Measurements from ENCODE around the gene VPS8. TPM values are rescaled to one million over a fixed set of nuclear protein-coding genes. Genes with fewer than 3 reads are reported as not detected.

The VPS8 gene
- total RNA-seq, 1 experiment from 2014 or later, result 72.3 TPM

GRCh38 chr3:185040425-185040824 is 228.5 kb downstream of the VPS8 start:
- no peak for DNase-seq (ENCODE audit: low read depth, low spot score)
- in situ Hi-C loops (cut with HindIII; ENCODE audit: low pct_unique_long_range_greater_than_20kb, low sequenced_read_pairs), result no loop called here
- no peak for TF ChIP-seq TCF7L2 (IDR thresholded peaks at IDR 0.05; ENCODE audit: low read depth, low read length)
- no peak for TF ChIP-seq POLR2AphosphoS5 (IDR thresholded peaks at IDR 0.05; ENCODE audit: low read depth, low read length)
- TF ChIP-seq SIN3A (IDR thresholded peaks at IDR 0.05; ENCODE audit: borderline replicate concordance, insufficient read depth, low read depth, low read length), result no peak
- TF ChIP-seq CTCF (IDR thresholded peaks at IDR 0.05), result no peak
- TF ChIP-seq REST (IDR thresholded peaks at IDR 0.05; ENCODE audit: insufficient read depth in 1 of 2, low read depth in 2 of 2, low read length in 1 of 2), result no peak
- ATAC-seq, result no peak
- ChIA-PET CTCF (no interaction called here), POLR2A (no interaction called here)
- Histone ChIP-seq H3K4me1 (ENCODE audit: control insufficient read depth, insufficient read depth, low read length) (no peaks in the 10 kb centered on the region), H3K4me3 (ENCODE audit: low read depth in 2 of 2, low read length in 2 of 2) (no peak overlapping the region), H3K27me3 (ENCODE audit: control insufficient read depth, insufficient read depth, low read length) (no peaks in the 10 kb centered on the region), H3K36me3 (ENCODE audit: control insufficient read depth, insufficient read depth, low read length) (no peaks in the 10 kb centered on the region), H3K27ac (ENCODE audit: low read length) (no peak overlapping the region), H3K9me3 (ENCODE audit: control insufficient read depth, insufficient read depth, low read depth, low read length) (no peaks in the 10 kb centered on the region; the same call in 1 of the 2 replicates)
- no TSS peak for BruUV-seq (replicated peaks)
- intact Hi-C loops (cut with micrococcal nuclease; ENCODE audit: unreplicated experiment), result no loop called here

- CTCF ChIA-PET, result interaction anchor here (0.6 kb wide), 1 partner anchor 43 kb away, joined by 4 read pairs; no protein-coding TSS in a partner anchor
Observed at GRCh38 chr3:185041540-185041939, 229.6 kb downstream of the VPS8 start.

More at GRCh38 chr3:185041540-185041939, 229.6 kb downstream of the VPS8 start:
- POLR2A ChIA-PET, result no interaction called here
- no peak overlapping the region for H3K4me3 ChIP-seq (ENCODE audit: low read depth in 2 of 2, low read length in 2 of 2)
- no peaks in the 10 kb centered on the region; the same call in 1 of the 2 replicates for H3K9me3 ChIP-seq (ENCODE audit: control insufficient read depth, insufficient read depth, low read depth, low read length)
- TF ChIP-seq SIN3A (IDR thresholded peaks at IDR 0.05; ENCODE audit: borderline replicate concordance, insufficient read depth, low read depth, low read length) (no peak), TCF7L2 (IDR thresholded peaks at IDR 0.05; ENCODE audit: low read depth, low read length) (no peak), POLR2AphosphoS5 (IDR thresholded peaks at IDR 0.05; ENCODE audit: low read depth, low read length) (no peak), REST (IDR thresholded peaks at IDR 0.05; ENCODE audit: insufficient read depth in 1 of 2, low read depth in 2 of 2, low read length in 1 of 2) (no peak), CTCF (IDR thresholded peaks at IDR 0.05) (no peak)
- no peak overlapping the region for H3K27ac ChIP-seq (ENCODE audit: low read length)
- in situ Hi-C loops (cut with HindIII; ENCODE audit: low pct_unique_long_range_greater_than_20kb, low sequenced_read_pairs) (no loop called here), intact Hi-C loops (cut with micrococcal nuclease; ENCODE audit: unreplicated experiment) (no loop called here)
- BruUV-seq (replicated peaks), result no TSS peak
- H3K27me3 ChIP-seq (ENCODE audit: control insufficient read depth, insufficient read depth, low read length), result no peaks in the 10 kb centered on the region
- H3K36me3 ChIP-seq (ENCODE audit: control insufficient read depth, insufficient read depth, low read length), result no peaks in the 10 kb centered on the region
- ATAC-seq, result no peak
- DNase-seq (ENCODE audit: low read depth, low spot score), result no peak
- no peaks in the 10 kb centered on the region for H3K4me1 ChIP-seq (ENCODE audit: control insufficient read depth, insufficient read depth, low read length)

Data from Panc1 (cell line).